Measurements from ENCODE around the gene SRCIN1. TPM values are rescaled to one million over a fixed set of nuclear protein-coding genes. Genes with fewer than 3 reads are reported as not detected.

SRCIN1 gene
- total RNA-seq, 4 donors from 2014 or later, result 0.54 to 0.89 (median 0.69) TPM

DNA sequence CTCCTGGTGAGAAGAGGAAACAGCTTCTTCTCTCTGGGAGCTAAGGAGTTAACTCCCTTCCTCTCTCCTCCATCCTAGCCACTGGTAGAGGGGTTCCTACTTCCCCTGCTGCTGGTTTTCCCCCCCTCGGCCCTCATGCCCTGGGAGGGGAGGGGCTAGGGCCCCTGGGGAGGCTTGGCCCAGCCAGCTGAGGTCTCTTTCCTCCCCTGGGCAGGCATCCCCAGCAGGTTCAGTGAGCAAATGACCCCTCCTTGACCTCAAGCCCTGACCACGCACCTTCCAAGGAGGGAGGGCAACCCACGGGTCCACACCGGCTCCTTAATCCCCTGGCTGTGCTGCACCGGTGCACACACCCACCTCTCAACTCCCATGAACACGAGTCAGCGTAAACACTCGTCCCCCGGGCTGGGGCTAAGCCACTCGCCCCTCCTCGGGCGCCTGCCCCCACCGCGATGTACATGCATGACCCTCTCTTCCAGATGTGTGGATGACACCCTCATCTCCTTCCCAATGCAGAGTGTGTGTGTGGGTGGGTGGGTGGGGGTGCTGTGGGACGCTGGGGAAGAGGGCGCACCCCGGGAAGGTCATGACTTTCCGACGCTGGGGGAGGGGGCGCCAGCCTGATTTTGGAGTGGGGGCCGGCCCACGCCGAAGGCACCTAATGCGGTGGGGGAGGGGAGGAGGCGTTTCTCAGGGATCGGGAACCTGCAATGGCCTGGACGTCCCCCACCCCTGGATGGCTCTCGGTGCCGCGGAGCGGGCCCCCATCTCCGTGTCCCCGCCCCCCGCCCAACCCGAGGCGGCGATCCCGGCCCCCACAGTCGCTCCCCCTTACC lies 33.7 kb downstream of the SRCIN1 start:
- Histone ChIP-seq H3K27ac (no peak overlapping the region), H3K9me3 (no peaks in the 10 kb centered on the region), H3K27me3 (peaks cover 4% of the 10 kb centered on the region), H3K36me3 (no peaks in the 10 kb centered on the region), H3K4me3 (replicated peaks in 1 of 3) (no peak overlapping the region), H3K4me1 (peaks cover 3 to 7% of the 10 kb centered on the region in 2 donors)
- intact Hi-C loops (cut with DNase I), result no loop called here
- TF ChIP-seq CTCF (IDR thresholded peaks at IDR 0.05), result no peak
- no peak for TF ChIP-seq POLR2A (IDR thresholded peaks at IDR 0.05)
- DNase-seq, result no peak
- WGBS, 2 donors, result 17 to 24% methylated on average over 14 to 17 of the region's 39 CpGs

GRCh38 chr17:38569701-38570512 lies 35.8 kb downstream of the SRCIN1 start:
- H3K9me3 ChIP-seq, result no peaks in the 10 kb centered on the region
- intact Hi-C loops (cut with DNase I), result no loop called here

DNA sequence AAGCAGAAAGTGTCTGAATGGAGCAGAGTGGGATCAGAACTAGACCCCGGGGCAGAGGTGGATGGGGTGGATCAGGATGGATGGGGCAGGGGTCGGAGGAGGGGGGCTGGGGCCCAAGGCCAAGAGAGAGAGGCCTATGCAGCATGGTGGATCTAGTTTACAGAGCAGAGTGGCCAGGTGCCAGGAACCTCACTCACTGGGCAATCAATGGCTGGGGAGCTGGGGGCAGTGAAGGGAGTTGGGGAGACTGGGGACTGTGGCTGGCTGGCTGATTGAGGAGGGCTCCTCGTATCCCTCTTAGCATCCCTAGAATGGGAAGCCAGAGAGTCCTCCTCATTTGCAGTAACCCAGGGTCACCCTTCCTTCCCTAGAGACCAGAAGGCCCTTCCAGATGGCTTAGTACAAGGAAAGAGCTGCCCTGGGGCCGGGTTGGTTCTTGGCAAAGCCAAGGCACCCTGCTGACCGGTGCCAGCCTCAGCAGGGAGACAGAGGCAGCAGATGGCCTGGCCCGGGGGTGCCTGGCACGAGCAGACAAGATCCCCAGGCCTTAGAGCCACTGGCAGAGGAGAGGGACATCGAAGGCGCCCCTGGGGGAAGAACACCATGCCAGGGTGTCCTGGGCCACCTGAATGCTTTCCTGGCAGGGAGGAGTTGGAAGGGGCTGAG lies 36.8 kb downstream of the SRCIN1 start:
- Histone ChIP-seq H3K4me1 (peaks cover 3 to 7% of the 10 kb centered on the region in 2 donors), H3K4me3 (replicated peaks in 1 of 3) (no peak overlapping the region), H3K9me3 (no peaks in the 10 kb centered on the region), H3K36me3 (no peaks in the 10 kb centered on the region), H3K27me3 (peaks cover 4% of the 10 kb centered on the region), H3K27ac (no peak overlapping the region)
- 83 to 85% methylated on average over 9 of the region's 9 CpGs for WGBS, 2 donors
- TF ChIP-seq POLR2A (IDR thresholded peaks at IDR 0.05) (no peak), CTCF (IDR thresholded peaks at IDR 0.05) (no peak)
- no peak for DNase-seq
- intact Hi-C loops (cut with DNase I), result no loop called here

More at GRCh38 chr17:38569701-38570512, 35.8 kb downstream of the SRCIN1 start:
- TF ChIP-seq POLR2A (IDR thresholded peaks at IDR 0.05) (no peak), CTCF (IDR thresholded peaks at IDR 0.05) (no peak)
- no peak overlapping the region for H3K4me3 ChIP-seq (replicated peaks in 1 of 3)
- H3K27me3 ChIP-seq, result peaks cover 4% of the 10 kb centered on the region
- 77 to 85% methylated on average over 20 to 21 of the region's 21 CpGs for WGBS, 2 donors
- H3K36me3 ChIP-seq, result no peaks in the 10 kb centered on the region
- peaks cover 3 to 7% of the 10 kb centered on the region in 2 donors for H3K4me1 ChIP-seq
- no peak for DNase-seq
- H3K27ac ChIP-seq, result no peak overlapping the region

DNA sequence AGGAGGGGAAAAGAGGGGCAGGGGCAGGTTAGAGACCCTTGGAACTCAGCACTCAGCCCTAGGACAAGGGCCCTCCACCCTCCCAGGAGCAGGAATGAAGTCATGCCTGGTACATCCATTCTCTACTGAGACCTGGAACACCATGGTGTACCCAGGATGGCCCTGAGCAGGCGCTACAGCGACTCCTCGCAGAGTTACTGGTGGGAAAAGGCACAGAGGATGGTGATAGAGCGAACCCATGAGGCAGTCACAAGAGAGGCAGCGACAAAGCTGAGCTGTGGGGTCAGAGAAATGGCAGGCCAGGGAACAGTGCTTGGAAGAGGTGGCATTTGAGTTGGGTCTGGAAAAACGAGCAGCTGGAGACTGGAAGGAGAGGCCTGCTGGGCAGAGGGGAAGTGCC lies 37.5 kb downstream of the SRCIN1 start:
- no peaks in the 10 kb centered on the region for H3K9me3 ChIP-seq
- peaks cover 4% of the 10 kb centered on the region for H3K27me3 ChIP-seq
- DNase-seq, result no peak
- H3K36me3 ChIP-seq, result no peaks in the 10 kb centered on the region
- TF ChIP-seq CTCF (IDR thresholded peaks at IDR 0.05) (no peak), POLR2A (IDR thresholded peaks at IDR 0.05) (no peak)
- intact Hi-C loops (cut with DNase I), result no loop called here
- no peak overlapping the region for H3K4me3 ChIP-seq (replicated peaks in 1 of 3)
- no peak overlapping the region for H3K27ac ChIP-seq
- 80 to 90% methylated on average over 6 of the region's 6 CpGs for WGBS, 2 donors
- H3K4me1 ChIP-seq, result peaks cover 3 to 7% of the 10 kb centered on the region in 2 donors

All from thyroid gland (tissue), 4 donors.